Vagina (tissue), 2 donors: Measurements from ENCODE around the gene NOL7.

Source experiments
- POLR2A ChIP-seq, 2 donors: fragments of 450-650 bp; IDR thresholded peaks; one replicate each; pipeline ENCODE4 v1.6.1; 2017; ENCODE audit warnings: antibody characterized with exemption in 2 of 2, mild to moderate bottlenecking in 2 of 2, moderate library complexity in 2 of 2
- TF ChIP-seq, protein P1 (sequence below), 3 experiments: fragments of 450-650 bp in 2 of 3; fragments of 200-600 bp in 1 of 3; sonication (generic) in 1 of 3; IDR thresholded peaks; one replicate each; pipeline ENCODE4 v1.5.1; 2017 to 2019; ENCODE audit warnings: antibody characterized with exemption in 3 of 3, mild to moderate bottlenecking in 2 of 3, moderate library complexity in 2 of 3

DNA sequence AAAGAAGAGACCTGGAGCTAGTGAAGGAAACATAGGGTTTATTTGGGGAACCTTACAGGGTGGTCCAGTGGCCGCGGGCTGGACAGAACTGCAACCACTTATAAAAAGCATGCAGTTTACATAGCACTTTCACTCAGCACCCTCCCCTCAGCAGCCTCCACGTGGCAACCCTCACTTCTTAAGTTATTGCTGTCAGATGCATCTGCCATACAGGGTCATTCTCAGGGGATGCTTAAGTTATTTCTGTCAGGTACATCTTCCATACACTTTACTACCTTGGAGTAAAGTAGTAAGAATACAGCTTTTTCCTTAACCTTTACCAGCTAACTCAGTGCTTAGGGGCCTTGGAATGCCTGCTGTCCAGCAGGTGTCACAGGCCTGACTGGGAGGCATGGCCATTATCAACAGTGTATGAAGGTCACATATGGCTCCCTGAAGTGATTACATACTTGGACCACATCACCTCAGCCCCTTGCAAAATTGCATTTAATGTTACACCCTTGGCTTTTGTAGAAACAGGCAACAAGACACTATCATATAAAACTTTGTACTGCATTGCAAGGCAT lies 2.0 kb upstream of the NOL7 start:
- TF ChIP-seq, protein P1, sequence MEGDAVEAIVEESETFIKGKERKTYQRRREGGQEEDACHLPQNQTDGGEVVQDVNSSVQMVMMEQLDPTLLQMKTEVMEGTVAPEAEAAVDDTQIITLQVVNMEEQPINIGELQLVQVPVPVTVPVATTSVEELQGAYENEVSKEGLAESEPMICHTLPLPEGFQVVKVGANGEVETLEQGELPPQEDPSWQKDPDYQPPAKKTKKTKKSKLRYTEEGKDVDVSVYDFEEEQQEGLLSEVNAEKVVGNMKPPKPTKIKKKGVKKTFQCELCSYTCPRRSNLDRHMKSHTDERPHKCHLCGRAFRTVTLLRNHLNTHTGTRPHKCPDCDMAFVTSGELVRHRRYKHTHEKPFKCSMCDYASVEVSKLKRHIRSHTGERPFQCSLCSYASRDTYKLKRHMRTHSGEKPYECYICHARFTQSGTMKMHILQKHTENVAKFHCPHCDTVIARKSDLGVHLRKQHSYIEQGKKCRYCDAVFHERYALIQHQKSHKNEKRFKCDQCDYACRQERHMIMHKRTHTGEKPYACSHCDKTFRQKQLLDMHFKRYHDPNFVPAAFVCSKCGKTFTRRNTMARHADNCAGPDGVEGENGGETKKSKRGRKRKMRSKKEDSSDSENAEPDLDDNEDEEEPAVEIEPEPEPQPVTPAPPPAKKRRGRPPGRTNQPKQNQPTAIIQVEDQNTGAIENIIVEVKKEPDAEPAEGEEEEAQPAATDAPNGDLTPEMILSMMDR (IDR thresholded peaks at IDR 0.05): no peak
- no peak for TF ChIP-seq POLR2A (IDR thresholded peaks at IDR 0.05)
